Gastrocnemius medialis (tissue), 4 donors: ENCODE measurements around the gene ABCC5. TPM values are rescaled to one million over a fixed set of nuclear protein-coding genes. Genes with fewer than 3 reads are reported as not detected.
"Not testable (repeated sequence)": the region's sequence is repeated elsewhere in the genome, so short reads cannot be mapped to it uniquely, and the experiment has no call there.

Experiments used
- ATAC-seq, 2 donors: fragments of 150-250 bp; one replicate each; pipeline ENCODE4 v1.9.1; 2016
- DNase-seq, 2 donors: peaks; one replicate each; pipeline ENCODE4 v3.0.0-alpha.2; 2019
- H3K27ac ChIP-seq, 4 donors: fragments of 200-600 bp; sonication (generic); 1 replicate in 1 of 4; 2 replicates in 3 of 4; pipeline ENCODE4 v1.5.1; 2016 to 2018; ENCODE audit warnings: mild to moderate bottlenecking in 2 of 4, moderate library complexity in 1 of 4
- H3K27me3 ChIP-seq, 3 donors: fragments of 200-600 bp; sonication (generic) in 2 of 3; 1 replicate in 1 of 3; 2 replicates in 2 of 3; pipeline versions ENCODE4 v1.5.1 to v1.6.0; 2016 to 2019; ENCODE audit warnings: mild to moderate bottlenecking in 1 of 3, moderate library complexity in 1 of 3
- H3K36me3 ChIP-seq, 2 donors: fragments of 200-600 bp; sonication (generic) in 1 of 2; one replicate each; pipeline ENCODE4 v1.5.1; 2017 to 2018
- H3K4me1 ChIP-seq, 2 donors: fragments of 200-600 bp; sonication (generic) in 1 of 2; one replicate each; pipeline ENCODE4 v1.5.1; 2016 to 2017; ENCODE audit warnings: mild to moderate bottlenecking in 2 of 2
- H3K4me3 ChIP-seq, 4 donors: fragments of 200-600 bp; sonication (generic) in 3 of 4; 1 replicate in 1 of 4; 2 replicates in 3 of 4; pipeline ENCODE4 v1.5.1; 2016 to 2019; ENCODE audit warnings: mild to moderate bottlenecking in 2 of 4
- H3K9me3 ChIP-seq, 3 donors: fragments of 200-600 bp; sonication (generic) in 2 of 3; 1 replicate in 1 of 3; 2 replicates in 2 of 3; pipeline ENCODE4 v1.5.1; 2016 to 2019
- CTCF ChIP-seq, 5 experiments: fragments of 450-650 bp in 3 of 5; fragments of 200-600 bp in 2 of 5; sonication (generic) in 2 of 5; IDR thresholded peaks in 4 of 5; conservative IDR thresholded peaks in 1 of 5; 1 replicate in 4 of 5; 2 replicates in 1 of 5; pipeline ENCODE4 v1.5.1; 2016 to 2019; ENCODE audit warnings: antibody characterized with exemption in 5 of 5, mild to moderate bottlenecking in 3 of 5, moderate library complexity in 3 of 5
- POLR2A ChIP-seq, 2 donors: fragments of 450-650 bp; IDR thresholded peaks; one replicate each; pipeline ENCODE4 v1.6.1; 2017; ENCODE audit warnings: antibody characterized with exemption in 2 of 2, mild to moderate bottlenecking in 2 of 2, moderate library complexity in 2 of 2
- in situ Hi-C, 4 donors: fragments of 200-750 bp; cut with MboI; loops; one replicate each; pipeline versions ENCODE4 v1.15.0 to v1.8.0; 2017; ENCODE audit warnings: low sequenced_read_pairs in 4 of 4
- intact Hi-C: fragments of 100-400 bp; cut with DNase I; formaldehyde crosslinking; loops from one replicate; pipeline ENCODE4 v1.15.1; 2023; ENCODE audit warnings: low total_unique reads
- total RNA-seq, 4 donors: library from RNA; depleted of rRNA; stranded (reverse); fragments of >200 nt; gene quantifications; one replicate each; pipeline versions ENCODE4 v1.1.0 to v1.2.3, GENCODE V29; 2016

Gene ABCC5
- total RNA-seq, 4 donors from 2014 or later = 20.4 to 52.2 (median 39.5) TPM

GRCh38 chr3:184042617-184043016, 24.9 kb upstream of the ABCC5 start:
- no peak for TF ChIP-seq CTCF (IDR thresholded peaks at IDR 0.05 in 4 of 5, conservative IDR thresholded peaks at IDR 0.05 in 1 of 5)
- H3K27ac ChIP-seq = no peak overlapping the region
- in situ Hi-C loops = no loop called here
- intact Hi-C loops = no loop called here
- no peaks in the 10 kb centered on the region for H3K36me3 ChIP-seq
- no peak overlapping the region for H3K4me3 ChIP-seq
- ATAC-seq (no peak), DNase-seq (no peak)
- H3K27me3 ChIP-seq = no peaks in the 10 kb centered on the region
- no peaks in the 10 kb centered on the region for H3K4me1 ChIP-seq
- no peaks in the 10 kb centered on the region for H3K9me3 ChIP-seq

GRCh38 chr3:184040010-184040409, 22.3 kb upstream of the ABCC5 start:
- TF ChIP-seq POLR2A (IDR thresholded peaks at IDR 0.05) (no peak), CTCF (IDR thresholded peaks at IDR 0.05 in 4 of 5, conservative IDR thresholded peaks at IDR 0.05 in 1 of 5) (peak in 1 of 5 experiments; percentile 20)
- Histone ChIP-seq H3K27me3 (no peaks in the 10 kb centered on the region), H3K4me1 (no peaks in the 10 kb centered on the region), H3K27ac (no peak overlapping the region), H3K9me3 (no peaks in the 10 kb centered on the region), H3K4me3 (no peak overlapping the region), H3K36me3 (no peaks in the 10 kb centered on the region)
- ATAC-seq (no peak), DNase-seq (no peak)
- intact Hi-C loops = no loop called here
- in situ Hi-C loops = no loop called here

- Histone ChIP-seq H3K27ac (no peak overlapping the region), H3K4me3 (no peak overlapping the region), H3K27me3 (no peaks in the 10 kb centered on the region), H3K36me3 (no peaks in the 10 kb centered on the region), H3K4me1 (no peaks in the 10 kb centered on the region), H3K9me3 (no peaks in the 10 kb centered on the region)
- no peak for TF ChIP-seq POLR2A (IDR thresholded peaks at IDR 0.05)
- intact Hi-C loops = no loop called here
- DNase-seq = no peak
- in situ Hi-C loops = no loop called here
- ATAC-seq = no peak
These were observed 21.7 kb upstream of the ABCC5 start for GRCh38 chr3:184039414-184039813.

- H3K36me3 ChIP-seq, H3K27ac ChIP-seq, DNase-seq, H3K27me3 ChIP-seq, ATAC-seq, H3K4me1 ChIP-seq, H3K4me3 ChIP-seq, in situ Hi-C loops, H3K9me3 ChIP-seq, intact Hi-C loops: not testable (repeated sequence)
These were observed 20.6 kb upstream of the ABCC5 start for GRCh38 chr3:184038307-184038706.

GRCh38 chr3:184037816-184038215, 20.1 kb upstream of the ABCC5 start:
- H3K27me3 ChIP-seq = no peaks in the 10 kb centered on the region
- in situ Hi-C loops = no loop called here
- H3K27ac ChIP-seq = no peak overlapping the region
- DNase-seq (no peak), ATAC-seq (no peak)
- no peak overlapping the region for H3K4me3 ChIP-seq
- intact Hi-C loops = no loop called here
- TF ChIP-seq POLR2A (IDR thresholded peaks at IDR 0.05) (no peak), CTCF (IDR thresholded peaks at IDR 0.05 in 4 of 5, conservative IDR thresholded peaks at IDR 0.05 in 1 of 5) (no peak)
- H3K4me1 ChIP-seq = no peaks in the 10 kb centered on the region
- H3K9me3 ChIP-seq = no peaks in the 10 kb centered on the region
- no peaks in the 10 kb centered on the region for H3K36me3 ChIP-seq

- H3K4me3 ChIP-seq = no peak within 1 kb of the TSS
- no peak within 1 kb of the TSS for H3K27ac ChIP-seq
- no peaks in the 10 kb centered on the region for H3K9me3 ChIP-seq
- no peak for ATAC-seq
- no peaks in the 10 kb centered on the region for H3K36me3 ChIP-seq
- peaks cover 0 to 2% (median 0%) of the 10 kb centered on the region in 3 donors for H3K27me3 ChIP-seq
- intact Hi-C loops = no loop called here
- H3K4me1 ChIP-seq = no peaks in the 10 kb centered on the region
- TF ChIP-seq POLR2A (IDR thresholded peaks at IDR 0.05) (no peak), CTCF (IDR thresholded peaks at IDR 0.05 in 4 of 5, conservative IDR thresholded peaks at IDR 0.05 in 1 of 5) (no peak)
- DNase-seq = no peak
- in situ Hi-C loops = no loop called here
These were observed 13.6 kb upstream of the ABCC5 start, which contains the start of gene HTR3D for GRCh38 chr3:184031187-184031792. Gene HTR3D (plus strand): TSS chr3:184031742. CDS start chr3:184031742, 0 bp downstream.
